ENCODE results near the gene CCNI.
A peak's percentile ranks its signal among the peaks of the same experiment; 100 is the strongest.
"Not testable (repeated sequence)": the region's sequence is repeated elsewhere in the genome, so short reads cannot be mapped to it uniquely, and the experiment has no call there.

The CCNI gene

DNA sequence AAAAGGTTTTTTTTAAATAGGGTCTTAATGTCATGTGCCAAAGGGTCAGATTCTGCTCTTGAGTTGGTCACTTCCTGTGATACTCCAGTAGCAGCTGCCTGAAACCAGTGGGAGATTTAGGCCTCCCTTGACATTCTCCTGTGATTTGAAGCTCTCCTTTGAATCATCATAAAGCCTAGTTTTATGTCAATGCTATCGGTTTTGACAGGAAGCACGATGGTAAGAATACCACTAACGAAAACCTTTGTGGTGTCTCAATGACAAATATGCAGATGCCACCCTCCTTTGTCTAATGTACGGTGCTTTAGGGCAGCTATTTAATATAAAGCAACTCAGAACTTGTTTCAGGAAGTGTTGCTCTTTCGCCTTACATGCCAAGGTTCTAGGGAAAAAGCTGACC lies 44.2 kb downstream of the CCNI start:
- Histone ChIP-seq H3K4me3 (ENCODE audit: low read depth in 1 of 2, low read length in 2 of 2) (no peak overlapping the region), H3K9ac (ENCODE audit: low read depth, low read length) (no peak overlapping the region), H3K79me2 (ENCODE audit: insufficient read depth, low read length) (no peaks in the 10 kb centered on the region), H3K36me3 (ENCODE audit: insufficient read depth, low read length) (no peaks in the 10 kb centered on the region), H3K4me2 (ENCODE audit: insufficient read depth, low read length) (no peak overlapping the region), H3K4me1 (ENCODE audit: insufficient read depth, low read length) (no peaks in the 10 kb centered on the region), H3K27ac (ENCODE audit: low read length) (no peak overlapping the region), H3K9me3 (ENCODE audit: insufficient read depth, low read length, severe bottlenecking) (no peaks in the 10 kb centered on the region), H4K20me1 (ENCODE audit: insufficient read depth, low read length) (no peaks in the 10 kb centered on the region), H2AFZ (ENCODE audit: low read depth, low read length) (no peak overlapping the region), H3K27me3 (ENCODE audit: insufficient read depth, low read length, poor library complexity) (no peaks in the 10 kb centered on the region)
- ATAC-seq (ENCODE audit: insufficient read depth, low read depth), result peak; percentile 92
- DNase-seq, result no peak
- TF ChIP-seq, protein P1, sequence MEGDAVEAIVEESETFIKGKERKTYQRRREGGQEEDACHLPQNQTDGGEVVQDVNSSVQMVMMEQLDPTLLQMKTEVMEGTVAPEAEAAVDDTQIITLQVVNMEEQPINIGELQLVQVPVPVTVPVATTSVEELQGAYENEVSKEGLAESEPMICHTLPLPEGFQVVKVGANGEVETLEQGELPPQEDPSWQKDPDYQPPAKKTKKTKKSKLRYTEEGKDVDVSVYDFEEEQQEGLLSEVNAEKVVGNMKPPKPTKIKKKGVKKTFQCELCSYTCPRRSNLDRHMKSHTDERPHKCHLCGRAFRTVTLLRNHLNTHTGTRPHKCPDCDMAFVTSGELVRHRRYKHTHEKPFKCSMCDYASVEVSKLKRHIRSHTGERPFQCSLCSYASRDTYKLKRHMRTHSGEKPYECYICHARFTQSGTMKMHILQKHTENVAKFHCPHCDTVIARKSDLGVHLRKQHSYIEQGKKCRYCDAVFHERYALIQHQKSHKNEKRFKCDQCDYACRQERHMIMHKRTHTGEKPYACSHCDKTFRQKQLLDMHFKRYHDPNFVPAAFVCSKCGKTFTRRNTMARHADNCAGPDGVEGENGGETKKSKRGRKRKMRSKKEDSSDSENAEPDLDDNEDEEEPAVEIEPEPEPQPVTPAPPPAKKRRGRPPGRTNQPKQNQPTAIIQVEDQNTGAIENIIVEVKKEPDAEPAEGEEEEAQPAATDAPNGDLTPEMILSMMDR (IDR thresholded peaks at IDR 0.05; ENCODE audit: borderline replicate concordance, extremely low read depth, low read length, poor library complexity, severe bottlenecking), result no peak
- TF ChIP-seq EZH2 (IDR thresholded peaks at IDR 0.05; ENCODE audit: borderline replicate concordance, low read depth, low read length, severe bottlenecking), result no peak

DNA sequence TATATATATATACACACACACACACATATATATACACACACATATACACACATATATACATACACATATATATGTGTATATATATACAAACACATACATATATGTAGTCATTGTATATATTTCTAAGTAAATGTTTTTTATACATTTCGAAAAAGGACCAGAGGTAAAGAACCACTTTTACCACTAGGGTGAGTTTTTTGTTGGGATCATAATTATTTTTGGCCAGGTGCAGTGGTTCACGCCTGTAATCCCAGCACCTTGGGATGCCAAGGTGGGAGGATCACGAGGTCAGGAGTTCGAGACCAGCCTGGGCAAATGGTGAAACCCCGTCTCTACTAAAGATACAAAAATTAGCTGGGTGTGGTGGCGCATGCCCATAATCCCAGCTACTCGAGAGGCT lies 46.0 kb downstream of the CCNI start:
- not testable (repeated sequence) for H4K20me1 ChIP-seq (ENCODE audit: insufficient read depth, low read length); H3K4me1 ChIP-seq (ENCODE audit: insufficient read depth, low read length); H3K79me2 ChIP-seq (ENCODE audit: insufficient read depth, low read length); H3K27ac ChIP-seq (ENCODE audit: low read length); H3K27me3 ChIP-seq (ENCODE audit: insufficient read depth, low read length, poor library complexity); H3K36me3 ChIP-seq (ENCODE audit: insufficient read depth, low read length); ATAC-seq (ENCODE audit: insufficient read depth, low read depth); DNase-seq; H3K9me3 ChIP-seq (ENCODE audit: insufficient read depth, low read length, severe bottlenecking); H3K4me2 ChIP-seq (ENCODE audit: insufficient read depth, low read length); H2AFZ ChIP-seq (ENCODE audit: low read depth, low read length); H3K9ac ChIP-seq (ENCODE audit: low read depth, low read length); H3K4me3 ChIP-seq (ENCODE audit: low read depth in 1 of 2, low read length in 2 of 2)

DNA sequence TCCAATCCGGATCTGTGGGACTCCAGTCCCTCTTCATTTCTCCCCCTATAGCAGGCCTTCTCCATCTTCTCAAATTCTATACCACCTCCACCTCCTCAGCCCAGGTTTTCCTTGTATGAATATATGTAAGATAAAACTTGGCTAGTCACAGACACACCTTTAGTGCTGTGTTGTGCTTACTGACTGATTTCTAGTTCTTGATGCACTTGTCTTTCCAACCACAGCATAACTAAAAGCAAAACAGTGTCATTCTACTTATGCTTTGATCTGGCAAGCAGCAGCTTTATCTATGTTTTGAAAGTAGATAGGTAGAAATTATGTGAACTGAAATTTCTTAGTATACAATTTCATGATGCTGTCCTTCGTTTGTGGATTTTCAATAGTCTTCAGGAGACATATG lies 47.5 kb downstream of the CCNI start:
- Histone ChIP-seq H3K79me2 (ENCODE audit: insufficient read depth, low read length) (no peaks in the 10 kb centered on the region), H3K27me3 (ENCODE audit: insufficient read depth, low read length, poor library complexity) (no peaks in the 10 kb centered on the region), H3K4me3 (ENCODE audit: low read depth in 1 of 2, low read length in 2 of 2) (no peak overlapping the region), H3K9me3 (ENCODE audit: insufficient read depth, low read length, severe bottlenecking) (no peaks in the 10 kb centered on the region), H3K36me3 (ENCODE audit: insufficient read depth, low read length) (no peaks in the 10 kb centered on the region), H3K9ac (ENCODE audit: low read depth, low read length) (no peak overlapping the region), H3K4me1 (ENCODE audit: insufficient read depth, low read length) (no peaks in the 10 kb centered on the region), H3K27ac (ENCODE audit: low read length) (no peak overlapping the region), H4K20me1 (ENCODE audit: insufficient read depth, low read length) (no peaks in the 10 kb centered on the region), H2AFZ (ENCODE audit: low read depth, low read length) (no peak overlapping the region), H3K4me2 (ENCODE audit: insufficient read depth, low read length) (no peak overlapping the region)
- ATAC-seq (ENCODE audit: insufficient read depth, low read depth) (no peak), DNase-seq (no peak)
- no peak for TF ChIP-seq EZH2 (IDR thresholded peaks at IDR 0.05; ENCODE audit: borderline replicate concordance, low read depth, low read length, severe bottlenecking)

DNA sequence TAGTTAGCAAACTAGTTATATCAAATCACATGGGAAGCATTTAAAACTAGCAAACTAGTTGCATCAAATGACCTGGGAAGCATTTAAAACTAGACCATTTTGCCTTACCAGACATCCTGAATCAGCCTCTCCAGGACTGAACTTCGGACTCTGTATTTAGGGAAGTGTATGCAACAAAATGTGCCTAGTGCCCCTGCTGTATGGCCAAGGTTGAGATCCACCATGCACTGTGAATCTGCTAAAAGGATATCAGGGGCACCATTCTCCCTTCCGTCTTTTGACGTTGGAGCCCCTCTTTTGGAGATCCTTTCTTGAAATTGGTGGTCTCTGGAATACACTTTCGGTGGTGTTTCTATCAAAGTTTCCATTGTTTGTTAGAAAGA lies 49.5 kb downstream of the CCNI start:
- Histone ChIP-seq H3K4me1 (ENCODE audit: insufficient read depth, low read length) (no peaks in the 10 kb centered on the region), H3K4me3 (ENCODE audit: low read depth in 1 of 2, low read length in 2 of 2) (no peak overlapping the region), H4K20me1 (ENCODE audit: insufficient read depth, low read length) (no peaks in the 10 kb centered on the region), H3K27ac (ENCODE audit: low read length) (no peak overlapping the region), H3K79me2 (ENCODE audit: insufficient read depth, low read length) (no peaks in the 10 kb centered on the region), H3K4me2 (ENCODE audit: insufficient read depth, low read length) (no peak overlapping the region), H3K9me3 (ENCODE audit: insufficient read depth, low read length, severe bottlenecking) (no peaks in the 10 kb centered on the region), H3K9ac (ENCODE audit: low read depth, low read length) (no peak overlapping the region), H3K36me3 (ENCODE audit: insufficient read depth, low read length) (no peaks in the 10 kb centered on the region), H3K27me3 (ENCODE audit: insufficient read depth, low read length, poor library complexity) (no peaks in the 10 kb centered on the region), H2AFZ (ENCODE audit: low read depth, low read length) (no peak overlapping the region)
- DNase-seq, result no peak
- TF ChIP-seq EZH2 (IDR thresholded peaks at IDR 0.05; ENCODE audit: borderline replicate concordance, low read depth, low read length, severe bottlenecking), result no peak
- TF ChIP-seq, protein P1 (IDR thresholded peaks at IDR 0.05; ENCODE audit: borderline replicate concordance, extremely low read depth, low read length, poor library complexity, severe bottlenecking), result no peak
- no peak for ATAC-seq (ENCODE audit: insufficient read depth, low read depth)

Measured in DND-41 (cell line).